ENCODE data around the gene PAX8.

- TF ChIP-seq, protein P1, sequence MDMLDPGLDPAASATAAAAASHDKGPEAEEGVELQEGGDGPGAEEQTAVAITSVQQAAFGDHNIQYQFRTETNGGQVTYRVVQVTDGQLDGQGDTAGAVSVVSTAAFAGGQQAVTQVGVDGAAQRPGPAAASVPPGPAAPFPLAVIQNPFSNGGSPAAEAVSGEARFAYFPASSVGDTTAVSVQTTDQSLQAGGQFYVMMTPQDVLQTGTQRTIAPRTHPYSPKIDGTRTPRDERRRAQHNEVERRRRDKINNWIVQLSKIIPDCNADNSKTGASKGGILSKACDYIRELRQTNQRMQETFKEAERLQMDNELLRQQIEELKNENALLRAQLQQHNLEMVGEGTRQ (IDR thresholded peaks at IDR 0.05; ENCODE audit: borderline replicate concordance, low read depth, low read length): no peak
- no peak for TF ChIP-seq KAT2A (conservative IDR thresholded peaks at IDR 0.05; ENCODE audit: control insufficient read depth, low read depth, low read length)
- no peak for TF ChIP-seq ZNF217 (IDR thresholded peaks at IDR 0.05)
These were observed 26.0 kb upstream of the PAX8 start for GRCh38 chr2:113304702-113305101.

Measured in GM12878 (cell line).